ENCODE results near the gene FGD6. TPM values are rescaled to one million over a fixed set of nuclear protein-coding genes. Genes with fewer than 3 reads are reported as not detected.

The FGD6 gene
- total and polyA plus RNA-seq, 2 experiments from 2014 or later, result 12.9 to 32.4 TPM

- H3K27me3 Mint-ChIP-seq (ENCODE audit: insufficient read depth, low read depth, poor library complexity), result peaks cover 2% of the 10 kb centered on the region
- ATAC-seq, result no peak
- no peaks in the 10 kb centered on the region for H3K27me3 ChIP-seq (ENCODE audit: insufficient read depth)
- no peak overlapping the region for H3K27ac Mint-ChIP-seq
- H3K4me1 Mint-ChIP-seq, result peaks cover 50% of the 10 kb centered on the region
- H3K9me2 ChIP-seq (ENCODE audit: insufficient read depth), result no peaks in the 10 kb centered on the region
- H2AFZ ChIP-seq, result no peak overlapping the region
- peaks cover 47% of the 10 kb centered on the region for H3K4me1 ChIP-seq (ENCODE audit: insufficient read depth)
- no peaks in the 10 kb centered on the region for H4K20me1 ChIP-seq (replicated peaks; ENCODE audit: insufficient read depth)
- TF ChIP-seq REST (IDR thresholded peaks at IDR 0.05; ENCODE audit: unreplicated experiment) (no peak), JUNB (IDR thresholded peaks at IDR 0.05; ENCODE audit: unreplicated experiment) (no peak), EZH2 (IDR thresholded peaks at IDR 0.05; ENCODE audit: low read depth, unreplicated experiment) (no peak), ZNF114 (CRISPR knock-in tag; IDR thresholded peaks at IDR 0.05) (no peak), POLR2AphosphoS5 (IDR thresholded peaks at IDR 0.05; ENCODE audit: low read depth) (no peak), CREB1 (CRISPR knock-in tag; IDR thresholded peaks at IDR 0.05; ENCODE audit: low read depth) (no peak), ZNF331 (CRISPR knock-in tag; IDR thresholded peaks at IDR 0.05; ENCODE audit: low read depth) (no peak), STAT1 (IDR thresholded peaks at IDR 0.05; ENCODE audit: unreplicated experiment) (no peak), NANOG (IDR thresholded peaks at IDR 0.05; ENCODE audit: borderline replicate concordance) (no peak), CTCF (conservative IDR thresholded peaks at IDR 0.05; ENCODE audit: low read depth in 2 of 2) (no peak), ETS1 (IDR thresholded peaks at IDR 0.05) (no peak), ZNF462 (CRISPR knock-in tag; IDR thresholded peaks at IDR 0.05) (no peak), EZH2phosphoT487 (IDR thresholded peaks at IDR 0.05; ENCODE audit: unreplicated experiment) (no peak)
- DNase-seq (ENCODE audit: low spot score), result no peak
- no peaks in the 10 kb centered on the region for H3K9me3 Mint-ChIP-seq
- no peak overlapping the region for H3K4me3 Mint-ChIP-seq
- H3K4me2 ChIP-seq, result peak overlapping the region; percentile 25
- H3K36me3 Mint-ChIP-seq (ENCODE audit: low read depth), result peaks cover 15% of the 10 kb centered on the region
- H3K4me3 ChIP-seq, result no peak overlapping the region
- no peaks in the 10 kb centered on the region for H3K36me3 ChIP-seq (ENCODE audit: insufficient read depth)
- peaks cover 87% of the 10 kb centered on the region for H3K79me2 ChIP-seq (replicated peaks; ENCODE audit: insufficient read depth)
- no peaks in the 10 kb centered on the region for H3F3A ChIP-seq (replicated peaks; ENCODE audit: low read depth)
- no peak overlapping the region for H3K27ac ChIP-seq (ENCODE audit: low read depth)
Observed at GRCh38 chr12:95213928-95214327, 3.3 kb downstream of the FGD6 start.
